Osteoblast (primary cell): ENCODE measurements around the gene EIF2B1. TPM values are rescaled to one million over a fixed set of nuclear protein-coding genes. Genes with fewer than 3 reads are reported as not detected.

Experiments used
- DNase-seq: peaks from one replicate; pipeline ENCODE4 v3.0.0; 2011; ENCODE audit warnings: low spot score, mixed read lengths; ENCODE audit not compliant: insufficient read length; ENCODE audit errors: missing footprints
- H2AFZ ChIP-seq: 2 replicates; pipeline ENCODE4 v1.6.0; 2011; ENCODE audit warnings: mild to moderate bottlenecking, low read length
- H3K27ac ChIP-seq: 2 replicates; pipeline ENCODE4 v1.5.1; 2011; ENCODE audit warnings: mild to moderate bottlenecking, low read depth, low read length, moderate library complexity
- H3K27me3 ChIP-seq: 2 replicates; pipeline ENCODE4 v1.6.0; 2012; ENCODE audit warnings: mild to moderate bottlenecking, control low read depth, inconsistent platforms, low read length, moderate library complexity; ENCODE audit not compliant: insufficient read depth
- H3K36me3 ChIP-seq: 2 replicates; pipeline ENCODE4 v1.5.1; 2011; ENCODE audit warnings: mild to moderate bottlenecking, low read length, control low read depth, moderate library complexity; ENCODE audit not compliant: insufficient read depth
- H3K4me1 ChIP-seq: 2 replicates; pipeline ENCODE4 v1.5.1; 2011; ENCODE audit warnings: mild to moderate bottlenecking, low read length, control low read depth, moderate library complexity; ENCODE audit not compliant: insufficient read depth
- H3K4me2 ChIP-seq: 2 replicates; pipeline ENCODE4 v1.6.0; 2011; ENCODE audit warnings: mild to moderate bottlenecking, low read length; ENCODE audit not compliant: insufficient read depth
- H3K4me3 ChIP-seq: fragments of 200-600 bp; sonication (generic); 3 replicates; pipeline ENCODE4 v1.5.1; 2012; ENCODE audit warnings: mild to moderate bottlenecking, low read length, inconsistent platforms; ENCODE audit not compliant: insufficient read depth
- H3K79me2 ChIP-seq: 2 replicates; pipeline ENCODE4 v1.6.0; 2012; ENCODE audit warnings: mild to moderate bottlenecking, low read length, control low read depth, inconsistent platforms; ENCODE audit not compliant: insufficient read depth
- H3K9me3 ChIP-seq: 2 replicates; pipeline ENCODE4 v1.5.1; 2011; ENCODE audit warnings: low read depth, low read length, control low read depth
- H4K20me1 ChIP-seq: 2 replicates; pipeline ENCODE4 v1.6.0; 2012; ENCODE audit warnings: mild to moderate bottlenecking, low read length, control low read depth; ENCODE audit not compliant: insufficient read depth
- CTCF ChIP-seq: IDR thresholded peaks from 2 replicates; pipeline ENCODE4 v1.5.1; 2011; ENCODE audit warnings: mild to moderate bottlenecking, low read depth, low read length, moderate library complexity; ENCODE audit errors: extremely low read depth
- total RNA-seq: library from RNA; depleted of rRNA; stranded (reverse); fragments of >200 nt; gene quantifications from 2 replicates; pipeline ENCODE4 v1.2.3, GENCODE V29; 2012

EIF2B1 gene
- total RNA-seq, 1 donor = 32.6 TPM

- no peak for TF ChIP-seq CTCF
- no peaks in the 10 kb centered on the region for H3K79me2 ChIP-seq
- H3K4me2 ChIP-seq = no peak overlapping the region
- H3K4me1 ChIP-seq = peaks cover 5% of the 10 kb centered on the region
- no peak overlapping the region for H3K27ac ChIP-seq
- no peaks in the 10 kb centered on the region for H3K27me3 ChIP-seq
- no peak for DNase-seq
- H2AFZ ChIP-seq = no peak overlapping the region
- H4K20me1 ChIP-seq = no peaks in the 10 kb centered on the region
- H3K9me3 ChIP-seq = no peaks in the 10 kb centered on the region
- H3K4me3 ChIP-seq = no peak overlapping the region
- H3K36me3 ChIP-seq = peaks cover 23% of the 10 kb centered on the region
Measured at GRCh38 chr12:123675436-123675835, 42.0 kb upstream of the EIF2B1 start.

GRCh38 chr12:123671876-123672275, 38.4 kb upstream of the EIF2B1 start:
- peak overlapping the region; percentile 93 for H3K4me2 ChIP-seq

GRCh38 chr12:123670882-123671728, 37.6 kb upstream of the EIF2B1 start, which contains the start of gene TCTN2:
TSS of gene TCTN2 (plus strand) at chr12:123671113. CDS start at chr12:123671241, 128 bp downstream.
- H3K4me1 ChIP-seq = peaks cover 5% of the 10 kb centered on the region
- H3K9me3 ChIP-seq = no peaks in the 10 kb centered on the region
- H3K27ac ChIP-seq = peak within 1 kb of the TSS; percentile 46
- H3K36me3 ChIP-seq = peaks cover 16% of the 10 kb centered on the region
- peak within 1 kb of the TSS; percentile 92 for H3K4me3 ChIP-seq
- peak within 1 kb of the TSS; percentile 98 for H2AFZ ChIP-seq
- peak within 1 kb of the TSS; percentile 93 for H3K4me2 ChIP-seq
- DNase-seq = peak; percentile 99
- H3K79me2 ChIP-seq = no peaks in the 10 kb centered on the region
- TF ChIP-seq CTCF = no peak
- H3K27me3 ChIP-seq = no peaks in the 10 kb centered on the region
- no peaks in the 10 kb centered on the region for H4K20me1 ChIP-seq

More at GRCh38 chr12:123671876-123672275, 38.4 kb upstream of the EIF2B1 start:
- H3K4me3 ChIP-seq = peak overlapping the region; percentile 92
- peaks cover 5% of the 10 kb centered on the region for H3K4me1 ChIP-seq
- H3K27ac ChIP-seq = no peak overlapping the region
- no peaks in the 10 kb centered on the region for H4K20me1 ChIP-seq
- TF ChIP-seq CTCF = no peak
- H3K27me3 ChIP-seq = no peaks in the 10 kb centered on the region
- no peak for DNase-seq
- H3K79me2 ChIP-seq = no peaks in the 10 kb centered on the region
- no peaks in the 10 kb centered on the region for H3K9me3 ChIP-seq
- H2AFZ ChIP-seq = peak overlapping the region; percentile 96
- peaks cover 19% of the 10 kb centered on the region for H3K36me3 ChIP-seq

GRCh38 chr12:123667771-123668170, 34.3 kb upstream of the EIF2B1 start:
- DNase-seq = no peak
- Histone ChIP-seq H3K4me1 (peaks cover 5% of the 10 kb centered on the region), H3K4me2 (no peak overlapping the region), H3K4me3 (no peak overlapping the region), H3K9me3 (no peaks in the 10 kb centered on the region), H3K27me3 (no peaks in the 10 kb centered on the region), H3K36me3 (peaks cover 5% of the 10 kb centered on the region), H3K27ac (no peak overlapping the region), H4K20me1 (no peaks in the 10 kb centered on the region), H3K79me2 (no peaks in the 10 kb centered on the region), H2AFZ (no peak overlapping the region)
- no peak for TF ChIP-seq CTCF
